Astrocyte (in vitro differentiated cells and primary cell): ENCODE measurements around the gene CDYL. TPM values are rescaled to one million over a fixed set of nuclear protein-coding genes. Genes with fewer than 3 reads are reported as not detected.

ENCODE experiments used
- DNase-seq: peaks from one replicate; pipeline ENCODE4 v3.0.0-alpha.2; 2010; ENCODE audit warnings: low read depth
- FAIRE-seq: peaks from 2 replicates; lab custom pipeline; 2011; peaks lifted over from hg19 to GRCh38; lab: Jason Lieb, UNC
- H2AFZ ChIP-seq: 2 replicates; pipeline ENCODE4 v1.6.0; 2012; ENCODE audit warnings: low read depth, low read length, inconsistent platforms
- H3K27ac ChIP-seq: 2 replicates; pipeline ENCODE4 v1.5.1; 2011; ENCODE audit warnings: low read depth, low read length, inconsistent platforms
- H3K27me3 ChIP-seq: 2 replicates; pipeline ENCODE4 v1.6.0; 2011; ENCODE audit warnings: low read length, inconsistent platforms; ENCODE audit not compliant: insufficient read depth
- H3K36me3 ChIP-seq: 2 replicates; pipeline ENCODE4 v1.5.1; 2011; ENCODE audit warnings: low read length, inconsistent platforms; ENCODE audit not compliant: insufficient read depth
- H3K4me1 ChIP-seq: 2 replicates; pipeline ENCODE4 v1.5.1; 2011; ENCODE audit warnings: low read length, inconsistent platforms; ENCODE audit not compliant: insufficient read depth
- H3K4me2 ChIP-seq: 2 replicates; pipeline ENCODE4 v1.6.0; 2012; ENCODE audit warnings: low read length, inconsistent platforms
- H3K4me3 ChIP-seq: 2 replicates; pipeline ENCODE4 v1.5.1; 2011; ENCODE audit warnings: low read depth, mild to moderate bottlenecking, low read length, inconsistent platforms; ENCODE audit not compliant: insufficient read depth
- H3K79me2 ChIP-seq: 2 replicates; pipeline ENCODE4 v1.6.0; 2012; ENCODE audit warnings: mild to moderate bottlenecking, low read length, inconsistent platforms; ENCODE audit not compliant: insufficient read depth
- H3K9ac ChIP-seq: 2 replicates; pipeline ENCODE4 v1.6.0; 2012; ENCODE audit warnings: mild to moderate bottlenecking, low read length, inconsistent platforms
- H3K9me3 ChIP-seq: 2 replicates; pipeline ENCODE4 v1.5.1; 2012; ENCODE audit warnings: low read depth, mild to moderate bottlenecking, low read length, inconsistent platforms; ENCODE audit not compliant: insufficient read depth
- H4K20me1 ChIP-seq: 2 replicates; pipeline ENCODE4 v1.6.0; 2012; ENCODE audit warnings: low read length, inconsistent platforms; ENCODE audit not compliant: insufficient read depth
- H3K27ac Mint-ChIP-seq: one replicate; pipeline ENCODE4 v1.8.0; 2021; ENCODE audit warnings: mild to moderate bottlenecking, mixed read lengths; ENCODE audit not compliant: unreplicated experiment
- H3K27me3 Mint-ChIP-seq: one replicate; pipeline ENCODE4 v1.8.0; 2021; ENCODE audit warnings: low read depth, mixed read lengths; ENCODE audit not compliant: unreplicated experiment
- H3K36me3 Mint-ChIP-seq: one replicate; pipeline ENCODE4 v1.8.0; 2021; ENCODE audit warnings: low read depth, mixed read lengths; ENCODE audit not compliant: unreplicated experiment
- H3K4me1 Mint-ChIP-seq: one replicate; pipeline ENCODE4 v1.8.0; 2021; ENCODE audit warnings: low read depth, mixed read lengths; ENCODE audit not compliant: unreplicated experiment
- H3K4me3 Mint-ChIP-seq: one replicate; pipeline ENCODE4 v1.8.0; 2021; ENCODE audit warnings: mild to moderate bottlenecking, moderate library complexity, mixed read lengths; ENCODE audit not compliant: unreplicated experiment
- H3K9me3 Mint-ChIP-seq: one replicate; pipeline ENCODE4 v1.8.0; 2021; ENCODE audit warnings: mild to moderate bottlenecking, mixed read lengths; ENCODE audit not compliant: unreplicated experiment
- CTCF ChIP-seq: IDR thresholded peaks from 2 replicates; pipeline ENCODE4 v1.5.1; 2011; ENCODE audit warnings: low read depth, mild to moderate bottlenecking, inconsistent platforms, low read length, moderate library complexity; ENCODE audit not compliant: insufficient read depth
- EZH2 ChIP-seq: IDR thresholded peaks from 2 replicates; pipeline ENCODE4 v1.6.1; 2012; ENCODE audit warnings: mild to moderate bottlenecking, low read length, inconsistent platforms; ENCODE audit not compliant: insufficient read depth
- total RNA-seq: library from RNA; stranded (reverse); gene quantifications from 2 replicates; pipeline ENCODE4 v1.2.1, GENCODE V29; 2021

The CDYL gene
- total RNA-seq, 1 donor from 2014 or later = 87.1 TPM

- Histone ChIP-seq H3K27me3 (no peaks in the 10 kb centered on the region), H3K9ac (no peak overlapping the region), H3K4me1 (no peaks in the 10 kb centered on the region), H4K20me1 (no peaks in the 10 kb centered on the region), H2AFZ (no peak overlapping the region), H3K79me2 (no peaks in the 10 kb centered on the region), H3K27ac (no peak overlapping the region), H3K36me3 (no peaks in the 10 kb centered on the region), H3K4me3 (no peak overlapping the region), H3K4me2 (no peak overlapping the region), H3K9me3 (no peaks in the 10 kb centered on the region)
- H3K27me3 Mint-ChIP-seq = no peaks in the 10 kb centered on the region
- FAIRE-seq = no peak
- no peak for DNase-seq
- peaks cover 3% of the 10 kb centered on the region for H3K4me1 Mint-ChIP-seq
- H3K9me3 Mint-ChIP-seq = no peaks in the 10 kb centered on the region
- H3K36me3 Mint-ChIP-seq = peaks cover 11% of the 10 kb centered on the region
- H3K27ac Mint-ChIP-seq = no peak overlapping the region
- TF ChIP-seq EZH2 (no peak), CTCF (no peak)
- no peak overlapping the region for H3K4me3 Mint-ChIP-seq
Observed at GRCh38 chr6:4957521-4958231, 181.5 kb downstream of the CDYL start.

- DNase-seq (no peak), FAIRE-seq (no peak)
- H3K9me3 Mint-ChIP-seq = peaks cover 2% of the 10 kb centered on the region
- Histone ChIP-seq H2AFZ (no peak overlapping the region), H3K4me3 (no peak overlapping the region), H3K4me1 (no peaks in the 10 kb centered on the region), H3K79me2 (no peaks in the 10 kb centered on the region), H3K9ac (no peak overlapping the region), H3K4me2 (no peak overlapping the region), H4K20me1 (no peaks in the 10 kb centered on the region), H3K9me3 (no peaks in the 10 kb centered on the region), H3K27me3 (no peaks in the 10 kb centered on the region), H3K36me3 (no peaks in the 10 kb centered on the region), H3K27ac (no peak overlapping the region)
- H3K27ac Mint-ChIP-seq = no peak overlapping the region
- TF ChIP-seq EZH2 (no peak), CTCF (no peak)
- peaks cover 11% of the 10 kb centered on the region for H3K36me3 Mint-ChIP-seq
- H3K4me3 Mint-ChIP-seq = no peak overlapping the region
- H3K27me3 Mint-ChIP-seq = no peaks in the 10 kb centered on the region
- H3K4me1 Mint-ChIP-seq = peaks cover 6% of the 10 kb centered on the region
Observed at GRCh38 chr6:4958624-4959023, 182.4 kb downstream of the CDYL start.
